Measurements from ENCODE around the gene LETM1. TPM values are rescaled to one million over a fixed set of nuclear protein-coding genes. Genes with fewer than 3 reads are reported as not detected.

The LETM1 gene
- 109 and 176 TPM in 2 replicates for total RNA-seq

DNA sequence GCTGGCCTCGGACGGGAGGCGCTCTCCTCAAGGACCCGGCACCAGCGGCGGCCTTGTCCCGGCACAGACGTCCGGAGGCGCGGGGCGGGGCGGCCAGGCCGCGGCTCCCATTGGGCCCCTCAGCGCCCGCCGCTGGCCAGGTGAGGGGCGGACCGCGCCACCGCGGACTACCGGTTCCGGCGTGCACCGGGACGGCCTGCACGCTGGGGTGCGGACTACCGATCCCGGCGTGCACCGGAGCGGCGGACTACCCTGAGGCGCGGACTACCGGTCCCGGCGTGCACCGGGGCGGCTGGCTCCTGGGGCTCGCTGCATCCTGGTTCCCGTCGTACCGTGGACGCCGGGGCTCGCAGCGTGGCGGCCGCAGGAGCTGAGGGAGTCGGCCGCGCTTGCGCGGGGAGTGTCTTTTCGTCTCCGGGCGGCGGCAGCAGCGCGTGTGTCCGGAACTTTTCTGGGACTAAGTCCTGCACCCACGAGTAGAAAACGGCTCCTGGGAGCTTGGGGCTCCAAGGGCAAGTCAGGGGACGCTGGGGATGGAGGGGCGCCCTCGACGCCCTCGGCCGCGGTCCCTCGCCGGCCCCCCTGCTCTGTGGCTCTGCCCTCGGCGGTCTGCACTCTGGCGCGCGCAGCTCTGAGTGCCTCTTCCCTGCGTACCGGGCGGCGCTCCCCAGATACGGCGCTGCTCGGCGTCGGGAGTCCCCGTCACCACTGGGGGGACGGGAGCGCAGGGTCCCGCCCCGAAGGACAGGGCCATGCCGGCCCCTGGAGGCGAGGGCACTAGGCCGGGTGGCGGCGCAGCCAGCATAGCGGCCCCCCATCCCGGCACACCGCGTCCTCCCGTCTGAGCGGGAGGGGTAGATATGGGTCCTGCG lies at the start of gene LETM1:
Gene LETM1, minus strand, starts transcription at position 86 of the 872 bp plus-strand sequence. CDS start 206 bp downstream, outside the sequence.
- no peak for FAIRE-seq
- Histone ChIP-seq H3K27me3 (ENCODE audit: control insufficient read depth, insufficient read depth, low read length) (no peaks in the 10 kb centered on the region), H3K36me3 (ENCODE audit: control insufficient read depth, insufficient read depth, low read length) (no peaks in the 10 kb centered on the region), H3K4me3 (ENCODE audit: low read depth, low read length) (peak within 1 kb of the TSS; percentile 74)
- TF ChIP-seq, protein P1, sequence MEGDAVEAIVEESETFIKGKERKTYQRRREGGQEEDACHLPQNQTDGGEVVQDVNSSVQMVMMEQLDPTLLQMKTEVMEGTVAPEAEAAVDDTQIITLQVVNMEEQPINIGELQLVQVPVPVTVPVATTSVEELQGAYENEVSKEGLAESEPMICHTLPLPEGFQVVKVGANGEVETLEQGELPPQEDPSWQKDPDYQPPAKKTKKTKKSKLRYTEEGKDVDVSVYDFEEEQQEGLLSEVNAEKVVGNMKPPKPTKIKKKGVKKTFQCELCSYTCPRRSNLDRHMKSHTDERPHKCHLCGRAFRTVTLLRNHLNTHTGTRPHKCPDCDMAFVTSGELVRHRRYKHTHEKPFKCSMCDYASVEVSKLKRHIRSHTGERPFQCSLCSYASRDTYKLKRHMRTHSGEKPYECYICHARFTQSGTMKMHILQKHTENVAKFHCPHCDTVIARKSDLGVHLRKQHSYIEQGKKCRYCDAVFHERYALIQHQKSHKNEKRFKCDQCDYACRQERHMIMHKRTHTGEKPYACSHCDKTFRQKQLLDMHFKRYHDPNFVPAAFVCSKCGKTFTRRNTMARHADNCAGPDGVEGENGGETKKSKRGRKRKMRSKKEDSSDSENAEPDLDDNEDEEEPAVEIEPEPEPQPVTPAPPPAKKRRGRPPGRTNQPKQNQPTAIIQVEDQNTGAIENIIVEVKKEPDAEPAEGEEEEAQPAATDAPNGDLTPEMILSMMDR (IDR thresholded peaks at IDR 0.05; ENCODE audit: insufficient read depth, low read length, severe bottlenecking): no peak
- peak; percentile 83 for DNase-seq (ENCODE audit: low read depth)

DNA sequence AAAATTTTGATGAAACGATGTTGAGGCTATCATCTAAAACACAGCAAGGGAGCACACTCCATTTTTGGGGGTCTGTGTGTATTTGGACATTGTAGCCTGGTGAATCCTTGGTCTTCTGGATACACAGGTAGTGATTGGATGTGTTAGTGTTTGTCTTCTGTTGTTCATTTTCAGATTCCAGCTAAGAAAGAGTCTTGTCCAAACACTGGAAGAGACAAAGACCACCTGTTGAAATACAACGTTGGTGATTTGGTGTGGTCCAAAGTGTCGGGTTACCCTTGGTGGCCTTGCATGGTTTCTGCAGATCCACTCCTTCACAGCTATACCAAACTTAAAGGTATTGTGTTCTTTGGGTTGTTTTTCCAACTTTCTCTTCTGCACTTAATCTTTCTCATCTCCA lies 48.1 kb upstream of the LETM1 start:
- peaks cover 8% of the 10 kb centered on the region for H3K36me3 ChIP-seq (ENCODE audit: control insufficient read depth, insufficient read depth, low read length)
- TF ChIP-seq, protein P1 (IDR thresholded peaks at IDR 0.05; ENCODE audit: insufficient read depth, low read length, severe bottlenecking): no peak
- no peak overlapping the region for H3K4me3 ChIP-seq (ENCODE audit: low read depth, low read length)
- DNase-seq (ENCODE audit: low read depth): no peak
- no peaks in the 10 kb centered on the region for H3K27me3 ChIP-seq (ENCODE audit: control insufficient read depth, insufficient read depth, low read length)
- no peak for FAIRE-seq

DNA sequence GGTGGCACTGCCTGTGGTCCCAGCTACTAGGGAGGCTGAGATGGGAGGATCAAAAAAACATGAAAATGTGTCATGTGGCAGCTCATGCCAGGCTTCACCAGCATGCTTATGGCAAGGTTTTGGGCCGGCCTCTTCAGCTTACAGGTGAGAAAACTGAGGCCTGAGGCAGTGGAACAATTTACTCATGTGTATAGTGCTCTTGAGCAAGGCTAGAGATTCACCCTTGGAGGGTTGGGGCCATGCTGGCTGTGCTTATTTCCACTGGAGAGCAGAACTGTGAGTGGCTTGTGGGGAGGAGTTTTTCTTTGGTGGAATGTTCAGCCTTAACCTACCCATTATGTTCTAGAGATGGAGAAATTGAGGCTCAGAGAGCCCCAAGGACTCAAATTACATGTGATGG lies 47.1 kb upstream of the LETM1 start:
- FAIRE-seq: no peak

DNA sequence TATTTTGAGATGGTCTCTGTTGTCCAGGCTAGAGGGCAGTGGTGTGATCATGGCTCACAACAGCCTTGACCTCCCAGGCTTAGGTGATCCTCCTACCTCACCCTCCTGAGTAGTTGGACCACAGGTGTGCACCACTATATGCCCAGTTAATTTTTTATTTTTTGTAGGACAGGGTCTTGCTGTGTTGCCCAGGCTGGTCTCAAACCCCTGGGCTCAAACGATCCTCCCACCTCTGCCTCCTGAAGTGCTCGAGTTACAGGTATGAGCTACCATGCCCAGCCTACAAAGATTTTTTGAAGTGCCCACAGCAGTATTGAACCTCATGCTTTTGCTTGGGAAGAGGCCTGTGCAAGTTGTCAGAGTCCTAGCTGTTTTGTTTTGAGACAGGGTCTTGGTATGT lies 46.3 kb upstream of the LETM1 start:
- FAIRE-seq (no peak), DNase-seq (ENCODE audit: low read depth) (no peak)
- peaks cover 8% of the 10 kb centered on the region for H3K36me3 ChIP-seq (ENCODE audit: control insufficient read depth, insufficient read depth, low read length)
- TF ChIP-seq, protein P1 (IDR thresholded peaks at IDR 0.05; ENCODE audit: insufficient read depth, low read length, severe bottlenecking): no peak
- no peaks in the 10 kb centered on the region for H3K27me3 ChIP-seq (ENCODE audit: control insufficient read depth, insufficient read depth, low read length)
- H3K4me3 ChIP-seq (ENCODE audit: low read depth, low read length): no peak overlapping the region

More for the DNA sequence above, 47.1 kb upstream of the LETM1 start:
- Histone ChIP-seq H3K27me3 (ENCODE audit: control insufficient read depth, insufficient read depth, low read length) (no peaks in the 10 kb centered on the region), H3K4me3 (ENCODE audit: low read depth, low read length) (no peak overlapping the region), H3K36me3 (ENCODE audit: control insufficient read depth, insufficient read depth, low read length) (peaks cover 8% of the 10 kb centered on the region)
- TF ChIP-seq, protein P1 (IDR thresholded peaks at IDR 0.05; ENCODE audit: insufficient read depth, low read length, severe bottlenecking): no peak
- no peak for DNase-seq (ENCODE audit: low read depth)

DNA sequence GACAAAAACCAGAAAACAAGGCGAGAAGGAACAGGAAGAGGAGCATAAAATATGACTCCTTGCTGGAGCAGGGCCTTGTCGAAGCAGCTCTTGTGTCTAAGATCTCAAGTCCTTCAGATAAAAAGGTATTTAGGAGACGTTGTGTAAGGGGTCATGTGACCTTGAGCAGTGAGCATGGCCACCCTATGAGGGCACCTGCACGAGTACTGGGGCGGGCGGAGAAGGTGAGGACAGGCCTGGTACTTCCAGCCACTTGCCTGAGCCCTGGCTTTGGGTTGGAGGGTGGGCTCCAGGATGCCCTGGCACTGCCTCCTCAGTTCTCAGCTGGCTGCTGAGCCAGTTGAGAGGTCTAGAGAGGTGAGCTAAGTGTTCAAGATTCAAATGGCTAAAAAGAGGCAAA lies 45.2 kb upstream of the LETM1 start:
- Histone ChIP-seq H3K4me3 (ENCODE audit: low read depth, low read length) (no peak overlapping the region), H3K36me3 (ENCODE audit: control insufficient read depth, insufficient read depth, low read length) (peaks cover 8% of the 10 kb centered on the region), H3K27me3 (ENCODE audit: control insufficient read depth, insufficient read depth, low read length) (no peaks in the 10 kb centered on the region)
- DNase-seq (ENCODE audit: low read depth): no peak
- FAIRE-seq: no peak
- TF ChIP-seq, protein P1 (IDR thresholded peaks at IDR 0.05; ENCODE audit: insufficient read depth, low read length, severe bottlenecking): no peak
